ENCODE measurements around the gene PTPRO. TPM values are rescaled to one million over a fixed set of nuclear protein-coding genes. Genes with fewer than 3 reads are reported as not detected.

Gene PTPRO
- total RNA-seq, 2 experiments from 2014 or later: 0.17 to 0.25 TPM

Other genes starting within 250 kb of the PTPRO start
- gene RERG, start 101.1 kb upstream of the PTPRO start, total RNA-seq: not detected

All from activated naive CD4-positive, alpha-beta T cell treated with anti-CD3 and anti-CD28 coated beads for 36 hours (primary cell).